GM21381 (cell line): ENCODE measurements around the gene UCK1.

Source experiments
- ATAC-seq: cut with Tn5 transposase; IDR thresholded peaks from one replicate; pipeline ENCODE4 v1.9.1; 2021; ENCODE audit warnings: mild to moderate bottlenecking, moderate library complexity; ENCODE audit not compliant: unreplicated experiment

The UCK1 gene

DNA sequence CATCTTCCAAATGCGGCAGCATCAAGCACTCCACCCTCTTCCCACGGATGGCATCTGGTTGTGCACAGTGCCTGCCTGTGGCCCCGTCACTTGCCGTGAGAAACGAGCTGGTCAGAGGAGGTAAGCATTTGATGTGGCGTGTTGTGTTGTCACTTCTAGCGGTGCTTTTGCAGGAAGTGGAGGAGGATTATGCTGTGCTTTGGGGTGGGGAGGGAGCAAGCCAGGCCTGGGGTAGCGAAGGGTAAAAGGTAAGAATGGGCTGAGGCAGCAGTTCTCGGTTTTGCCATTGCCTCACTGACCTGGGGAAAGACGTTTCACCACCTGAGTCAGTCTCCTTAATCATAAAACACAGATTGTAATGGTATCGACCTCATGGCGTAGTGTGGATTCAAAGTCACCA, 30.7 kb downstream of the UCK1 start:
- ATAC-seq = no peak

DNA sequence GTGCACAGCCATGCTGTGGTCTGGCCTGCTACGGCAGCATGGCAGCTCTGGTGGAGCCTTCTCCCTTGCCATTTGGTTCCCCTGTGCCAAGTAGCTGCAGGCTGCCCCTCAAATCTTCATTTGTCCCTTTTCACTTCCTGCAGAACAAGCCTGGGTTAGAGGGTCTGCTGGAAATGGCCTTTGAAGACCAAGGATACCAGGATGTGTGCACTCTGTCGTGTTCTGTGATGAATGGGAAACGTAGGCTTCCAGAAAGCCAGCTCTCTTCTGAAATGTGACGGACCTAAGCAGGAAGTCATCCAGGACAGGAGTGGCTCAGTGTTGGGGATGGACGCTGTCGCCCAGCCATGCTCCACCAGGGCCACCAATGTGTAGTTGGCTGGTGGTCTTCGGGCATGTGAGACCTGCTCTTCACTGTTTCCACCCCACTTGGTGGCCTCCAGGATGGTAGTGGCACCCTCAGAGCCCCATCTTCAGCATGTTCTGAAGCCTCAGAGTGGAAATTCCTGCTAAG, 31.8 kb downstream of the UCK1 start:
- ATAC-seq = no peak

DNA sequence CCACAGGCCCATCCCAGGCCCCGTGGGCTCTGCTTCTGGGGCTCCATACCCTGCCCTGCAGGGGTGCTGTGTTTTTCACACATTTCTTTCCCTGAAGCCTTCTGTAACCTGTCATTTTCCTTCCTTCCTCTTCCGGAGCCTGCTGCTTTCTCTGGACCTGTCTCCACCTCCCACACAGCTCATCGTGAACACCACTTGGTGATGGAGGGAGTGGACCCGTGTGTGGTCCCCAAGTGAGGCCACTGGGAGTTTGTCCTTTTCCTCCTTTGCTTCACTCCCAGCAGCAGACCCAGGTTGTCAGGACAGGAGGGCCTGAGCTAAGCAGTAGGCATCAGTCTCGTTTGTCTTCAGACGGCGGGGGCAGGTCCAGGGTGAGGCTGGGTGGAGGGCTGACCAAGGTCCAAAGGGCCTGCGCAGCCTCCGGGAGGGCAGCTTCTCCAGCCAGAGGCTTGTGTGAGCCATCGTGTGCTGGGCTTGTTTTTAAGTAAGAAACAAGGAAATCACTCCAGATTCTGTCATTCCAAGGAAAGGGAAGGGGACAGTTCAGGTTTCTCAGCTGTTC, 34.1 kb downstream of the UCK1 start:
- no peak for ATAC-seq

- no peak for ATAC-seq
These were observed 35.3 kb downstream of the UCK1 start for GRCh38 chr9:131495785-131496184.

- no peak for ATAC-seq
These were observed 36.7 kb downstream of the UCK1 start for GRCh38 chr9:131494296-131494870.

GRCh38 chr9:131492070-131492469, 39.0 kb downstream of the UCK1 start:
- ATAC-seq = no peak

- ATAC-seq = no peak
These were observed 39.9 kb downstream of the UCK1 start for GRCh38 chr9:131491001-131491710.

DNA sequence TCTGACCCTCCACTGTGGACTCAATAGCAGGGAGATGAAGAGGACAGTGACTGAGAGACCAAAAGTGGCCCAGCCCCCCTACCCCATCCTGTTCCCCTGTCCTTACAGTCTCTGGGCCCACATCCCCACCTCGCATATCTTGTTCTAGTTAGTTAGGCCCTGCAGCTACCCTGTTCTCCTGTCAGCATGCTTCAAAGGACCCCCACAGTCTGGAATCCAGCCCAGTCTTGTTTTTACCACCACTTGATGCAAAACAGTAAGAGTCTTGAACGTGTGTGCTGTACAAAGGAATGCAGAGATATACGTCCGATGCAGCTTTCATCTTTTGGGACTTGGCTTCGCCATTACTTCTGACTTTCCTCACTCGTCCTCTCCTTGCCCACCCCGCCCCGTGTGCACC, 40.5 kb downstream of the UCK1 start:
- ATAC-seq = no peak

- no peak for ATAC-seq
These were observed 43.4 kb downstream of the UCK1 start for GRCh38 chr9:131487621-131488031.

- no peak for ATAC-seq
These were observed 44.1 kb downstream of the UCK1 start for GRCh38 chr9:131487001-131487400.

- no peak for ATAC-seq
These were observed 45.2 kb downstream of the UCK1 start for GRCh38 chr9:131485728-131486422.

GRCh38 chr9:131485206-131485605, 45.9 kb downstream of the UCK1 start:
- no peak for ATAC-seq

DNA sequence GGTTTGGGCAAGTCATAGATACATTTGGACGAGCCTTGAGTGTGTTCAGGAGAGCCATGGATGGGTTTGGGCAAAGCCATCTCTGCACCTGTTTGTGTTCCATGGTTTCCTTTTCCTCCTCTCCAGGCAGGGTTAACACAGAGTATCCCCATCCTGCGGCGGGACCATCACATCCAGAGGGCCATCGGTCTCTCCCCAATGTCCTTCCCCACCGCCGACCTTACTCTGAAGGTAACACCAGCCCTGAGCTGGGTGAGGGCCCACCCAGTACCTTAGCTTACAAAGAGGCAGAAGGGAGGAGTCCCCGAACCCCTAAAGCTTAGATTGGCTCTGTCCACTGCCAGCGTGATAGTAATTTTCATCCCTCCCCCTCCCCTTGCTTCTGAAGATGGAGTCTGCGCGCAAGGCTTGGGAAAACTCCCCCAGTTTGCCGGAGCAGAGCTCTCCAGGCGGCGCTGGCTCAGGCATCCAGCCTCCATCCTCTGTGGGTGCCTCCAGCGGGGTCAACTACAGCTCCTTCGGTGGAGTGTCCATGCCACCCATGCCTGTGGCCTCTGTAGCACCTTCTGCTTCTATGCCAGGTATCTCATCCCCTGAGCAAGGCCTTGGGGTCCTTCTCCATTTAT, 46.4 kb downstream of the UCK1 start:
- ATAC-seq = no peak

DNA sequence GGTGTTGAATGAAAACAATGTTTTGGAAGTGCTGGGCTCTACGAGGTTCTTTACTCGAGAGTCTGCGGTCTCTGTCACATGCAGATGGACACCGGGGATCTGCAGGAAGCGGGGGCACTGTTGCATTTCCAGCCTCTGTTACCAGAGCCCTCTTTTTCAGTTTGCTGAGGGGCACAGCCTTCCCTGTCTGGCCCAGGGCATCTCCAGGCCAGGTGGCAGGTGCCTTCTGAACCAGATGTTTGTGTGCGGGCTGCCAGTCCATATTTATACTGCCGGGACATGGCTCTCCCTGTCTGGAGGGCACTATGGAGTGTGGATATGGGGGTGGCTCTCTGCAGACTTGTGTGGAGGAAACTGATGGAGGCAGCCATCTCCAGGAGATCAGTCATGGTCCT, 47.0 kb downstream of the UCK1 start:
- ATAC-seq = no peak

DNA sequence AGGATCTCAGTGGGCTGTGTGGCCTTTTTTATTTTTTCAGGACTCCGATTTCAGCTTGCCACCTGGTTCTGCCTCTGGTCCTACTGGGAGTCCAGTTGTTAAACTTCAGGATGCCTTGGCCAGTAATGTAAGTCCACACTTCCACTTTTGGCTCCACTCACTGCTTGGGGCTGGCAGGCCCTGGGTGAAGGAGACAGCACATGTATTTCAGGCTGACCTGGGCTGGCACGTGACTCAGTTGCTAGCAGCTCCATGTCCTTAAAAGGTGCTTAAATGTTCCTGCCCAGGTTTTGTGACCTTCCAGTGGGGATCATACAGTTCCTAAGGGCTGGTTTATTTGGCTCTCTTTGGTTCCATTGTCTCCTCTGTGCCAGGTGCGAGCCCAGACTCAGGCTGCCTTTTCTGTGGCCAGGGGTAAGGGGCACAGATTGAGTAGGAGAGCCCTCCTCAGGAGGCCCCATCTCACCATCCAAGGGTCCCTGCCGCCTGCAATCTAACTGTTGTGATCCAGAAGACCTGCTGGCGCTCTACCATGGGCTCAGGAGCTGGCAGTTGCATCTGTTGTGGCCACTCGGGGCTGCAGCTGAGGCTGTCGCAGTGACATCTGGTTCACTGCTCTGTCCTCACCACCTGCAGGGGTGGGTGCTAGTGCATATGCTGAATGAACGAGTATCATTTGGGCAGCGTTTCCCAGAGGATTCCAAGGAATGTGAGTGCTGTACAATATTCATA, 47.6 kb downstream of the UCK1 start:
- no peak for ATAC-seq

GRCh38 chr9:131482343-131483006, 48.6 kb downstream of the UCK1 start:
- no peak for ATAC-seq

- ATAC-seq = no peak
These were observed 49.4 kb downstream of the UCK1 start for GRCh38 chr9:131481441-131482342.

- no peak for ATAC-seq
These were observed 50.8 kb downstream of the UCK1 start for GRCh38 chr9:131480258-131480657.

- ATAC-seq = no peak
These were observed 52.2 kb downstream of the UCK1 start for GRCh38 chr9:131478911-131479310.
